Hepatocyte (in vitro differentiated cells): ENCODE measurements around the gene ERBB4.

Experiments
- EZH2 ChIP-seq: fragments of 200-600 bp; sonication (generic); IDR thresholded peaks from 2 replicates; pipeline ENCODE4 v1.6.1; 2016; ENCODE audit warnings: antibody characterized with exemption, mild to moderate bottlenecking, borderline replicate concordance
- TF ChIP-seq, protein P1 (sequence below): fragments of 200-600 bp; sonication (generic); IDR thresholded peaks from 2 replicates; pipeline ENCODE4 v1.5.1; 2016; ENCODE audit warnings: antibody characterized with exemption, mild to moderate bottlenecking; ENCODE audit not compliant: poor library complexity

DNA sequence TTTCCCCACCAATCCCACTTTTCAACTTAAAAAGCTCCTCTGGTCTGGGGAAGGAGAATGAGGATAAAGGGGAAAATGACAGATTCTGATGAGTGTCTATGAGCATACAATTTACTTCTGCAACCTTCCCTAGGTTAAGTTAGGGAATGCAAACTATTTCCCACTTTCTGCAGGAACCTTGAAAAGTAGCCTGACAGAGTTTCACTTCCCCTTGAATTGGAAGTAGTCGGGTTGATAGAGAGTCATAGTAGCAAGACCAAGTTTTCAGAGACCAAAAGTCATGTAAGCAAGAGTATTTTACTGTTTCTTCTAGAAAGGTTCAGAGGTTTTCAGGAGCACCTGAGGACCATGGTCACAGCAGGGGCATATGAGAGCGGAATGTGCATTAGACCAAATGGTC lies 1167.1 kb downstream of the ERBB4 start:
- TF ChIP-seq, protein P1, sequence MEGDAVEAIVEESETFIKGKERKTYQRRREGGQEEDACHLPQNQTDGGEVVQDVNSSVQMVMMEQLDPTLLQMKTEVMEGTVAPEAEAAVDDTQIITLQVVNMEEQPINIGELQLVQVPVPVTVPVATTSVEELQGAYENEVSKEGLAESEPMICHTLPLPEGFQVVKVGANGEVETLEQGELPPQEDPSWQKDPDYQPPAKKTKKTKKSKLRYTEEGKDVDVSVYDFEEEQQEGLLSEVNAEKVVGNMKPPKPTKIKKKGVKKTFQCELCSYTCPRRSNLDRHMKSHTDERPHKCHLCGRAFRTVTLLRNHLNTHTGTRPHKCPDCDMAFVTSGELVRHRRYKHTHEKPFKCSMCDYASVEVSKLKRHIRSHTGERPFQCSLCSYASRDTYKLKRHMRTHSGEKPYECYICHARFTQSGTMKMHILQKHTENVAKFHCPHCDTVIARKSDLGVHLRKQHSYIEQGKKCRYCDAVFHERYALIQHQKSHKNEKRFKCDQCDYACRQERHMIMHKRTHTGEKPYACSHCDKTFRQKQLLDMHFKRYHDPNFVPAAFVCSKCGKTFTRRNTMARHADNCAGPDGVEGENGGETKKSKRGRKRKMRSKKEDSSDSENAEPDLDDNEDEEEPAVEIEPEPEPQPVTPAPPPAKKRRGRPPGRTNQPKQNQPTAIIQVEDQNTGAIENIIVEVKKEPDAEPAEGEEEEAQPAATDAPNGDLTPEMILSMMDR: no peak
- TF ChIP-seq EZH2: no peak
